DND-41 (cell line): ENCODE data around the gene SCAPER.

Experiments used
- CTCF ChIP-seq: IDR thresholded peaks from 2 replicates; pipeline ENCODE4 v1.5.1; 2012; ENCODE audit warnings: borderline replicate concordance, low read length, moderate library complexity, mild to moderate bottlenecking; ENCODE audit not compliant: poor library complexity, severe bottlenecking; ENCODE audit errors: extremely low read depth
- EZH2 ChIP-seq: IDR thresholded peaks from 3 replicates; pipeline ENCODE4 v1.6.1; 2012; ENCODE audit warnings: borderline replicate concordance, low read depth, mild to moderate bottlenecking, moderate library complexity, low read length, inconsistent platforms; ENCODE audit not compliant: severe bottlenecking

- TF ChIP-seq CTCF (no peak), EZH2 (no peak)
Observed at GRCh38 chr15:76875911-76876310, 29.2 kb downstream of the SCAPER start.
